ENCODE results near the gene ENO1. TPM values are rescaled to one million over a fixed set of nuclear protein-coding genes. Genes with fewer than 3 reads are reported as not detected.
A peak's percentile ranks its signal among the peaks of the same experiment; 100 is the strongest.

ENO1 gene
- total and polyA plus RNA-seq, 9 of the 15 experiments (the other 6 are each of a cell fraction or from before 2014, with no cell fraction given): 2,249 to 7,472 (median 2,868) TPM

DNA sequence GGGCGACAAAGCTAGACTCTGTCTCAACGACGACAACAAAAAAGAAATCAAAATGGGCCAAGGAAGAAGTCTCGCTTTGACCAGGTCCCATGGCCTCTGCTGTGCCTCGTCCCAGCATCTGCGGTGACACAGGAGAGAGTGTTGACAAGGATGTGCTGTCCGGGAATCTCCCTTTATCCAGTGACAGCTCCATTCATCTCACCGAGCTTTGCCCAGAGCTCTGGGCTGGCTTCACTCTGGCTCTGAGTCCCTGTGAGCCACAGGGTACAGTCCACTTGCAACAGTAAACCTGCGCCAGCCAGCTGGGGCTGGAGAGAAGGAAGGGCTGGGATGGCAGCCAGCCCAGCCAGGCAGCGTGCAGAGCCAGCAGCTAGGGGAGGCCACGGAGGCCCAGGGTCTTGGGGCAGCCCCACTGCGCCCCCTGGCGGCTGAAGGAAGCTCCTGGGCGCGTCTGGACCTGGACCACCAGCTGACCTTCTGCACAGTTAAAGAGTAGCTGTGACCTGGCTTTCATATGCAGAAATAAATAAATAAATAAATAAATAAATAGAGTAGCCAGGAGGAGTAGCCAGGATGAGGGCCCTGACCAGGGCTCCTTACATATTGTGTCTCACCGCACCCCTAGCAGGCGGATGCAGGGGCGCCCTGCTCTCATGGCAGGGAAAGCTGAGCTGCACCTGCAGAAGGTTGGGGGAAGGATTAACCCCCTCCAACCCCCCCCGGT lies 29.7 kb downstream of the ENO1 start (continued):
- TF ChIP-seq IFI16 (CRISPR knock-in tag; IDR thresholded peaks at IDR 0.05) (no peak), GTF2E2 (tag; IDR thresholded peaks at IDR 0.05) (no peak), SMARCA5 (IDR thresholded peaks at IDR 0.05) (no peak), RBM39 (optimal IDR thresholded peaks at IDR 0.05; ENCODE audit: low read depth, low read length) (no peak), ZBTB7A (IDR thresholded peaks at IDR 0.05; ENCODE audit: borderline replicate concordance, control insufficient read depth, low read depth, low read length) (peak; percentile 91), MAFK (IDR thresholded peaks at IDR 0.05; ENCODE audit: low read length) (peak; percentile 32; the same call in 1 of the 2 replicates), KLF1 (tag; IDR thresholded peaks at IDR 0.05) (no peak), RBM34 (IDR thresholded peaks at IDR 0.05; ENCODE audit: borderline replicate concordance, insufficient read depth, low read length) (no peak), FOXM1 (IDR thresholded peaks at IDR 0.05; ENCODE audit: low read depth) (no peak), FOXM1 (CRISPR knock-in tag; IDR thresholded peaks at IDR 0.05; ENCODE audit: low read depth) (no peak), SIN3A (IDR thresholded peaks at IDR 0.05; ENCODE audit: borderline replicate concordance in 2 of 2, control insufficient read depth in 1 of 2, low read depth in 2 of 2, low read length in 2 of 2) (no peak), ZNF146 (CRISPR knock-in tag; IDR thresholded peaks at IDR 0.05; ENCODE audit: unreplicated experiment) (no peak), CC2D1A (IDR thresholded peaks at IDR 0.05) (peak; percentile 63; the same call in 1 of the 2 replicates), MCM5 (IDR thresholded peaks at IDR 0.05; ENCODE audit: low read depth) (no peak), KLF13 (tag; IDR thresholded peaks at IDR 0.05; ENCODE audit: borderline replicate concordance, low read depth) (no peak), ZBTB8A (IDR thresholded peaks at IDR 0.05; ENCODE audit: partially characterized antibody) (no peak), ZNF217 (CRISPR knock-in tag; IDR thresholded peaks at IDR 0.05) (no peak), DACH1 (IDR thresholded peaks at IDR 0.05; ENCODE audit: partially characterized antibody) (peak; percentile 40), TRIM28 (IDR thresholded peaks at IDR 0.05) (no peak), LEF1 (IDR thresholded peaks at IDR 0.05) (no peak), CTBP1 (IDR thresholded peaks at IDR 0.05; ENCODE audit: borderline replicate concordance) (peak; percentile 61; the same call in 1 of the 2 replicates)
- TF ChIP-seq, protein P1, sequence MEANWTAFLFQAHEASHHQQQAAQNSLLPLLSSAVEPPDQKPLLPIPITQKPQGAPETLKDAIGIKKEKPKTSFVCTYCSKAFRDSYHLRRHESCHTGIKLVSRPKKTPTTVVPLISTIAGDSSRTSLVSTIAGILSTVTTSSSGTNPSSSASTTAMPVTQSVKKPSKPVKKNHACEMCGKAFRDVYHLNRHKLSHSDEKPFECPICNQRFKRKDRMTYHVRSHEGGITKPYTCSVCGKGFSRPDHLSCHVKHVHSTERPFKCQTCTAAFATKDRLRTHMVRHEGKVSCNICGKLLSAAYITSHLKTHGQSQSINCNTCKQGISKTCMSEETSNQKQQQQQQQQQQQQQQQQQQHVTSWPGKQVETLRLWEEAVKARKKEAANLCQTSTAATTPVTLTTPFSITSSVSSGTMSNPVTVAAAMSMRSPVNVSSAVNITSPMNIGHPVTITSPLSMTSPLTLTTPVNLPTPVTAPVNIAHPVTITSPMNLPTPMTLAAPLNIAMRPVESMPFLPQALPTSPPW (CRISPR knock-in tag; IDR thresholded peaks at IDR 0.05): no peak
- TF ChIP-seq, protein P2, sequence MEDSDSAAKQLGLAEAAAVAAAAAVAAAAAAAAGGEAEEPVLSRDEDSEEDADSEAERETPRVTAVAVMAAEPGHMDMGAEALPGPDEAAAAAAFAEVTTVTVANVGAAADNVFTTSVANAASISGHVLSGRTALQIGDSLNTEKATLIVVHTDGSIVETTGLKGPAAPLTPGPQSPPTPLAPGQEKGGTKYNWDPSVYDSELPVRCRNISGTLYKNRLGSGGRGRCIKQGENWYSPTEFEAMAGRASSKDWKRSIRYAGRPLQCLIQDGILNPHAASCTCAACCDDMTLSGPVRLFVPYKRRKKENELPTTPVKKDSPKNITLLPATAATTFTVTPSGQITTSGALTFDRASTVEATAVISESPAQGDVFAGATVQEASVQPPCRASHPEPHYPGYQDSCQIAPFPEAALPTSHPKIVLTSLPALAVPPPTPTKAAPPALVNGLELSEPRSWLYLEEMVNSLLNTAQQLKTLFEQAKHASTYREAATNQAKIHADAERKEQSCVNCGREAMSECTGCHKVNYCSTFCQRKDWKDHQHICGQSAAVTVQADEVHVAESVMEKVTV (CRISPR knock-in tag; IDR thresholded peaks at IDR 0.05): peak; percentile 91
- TF ChIP-seq, protein P3, sequence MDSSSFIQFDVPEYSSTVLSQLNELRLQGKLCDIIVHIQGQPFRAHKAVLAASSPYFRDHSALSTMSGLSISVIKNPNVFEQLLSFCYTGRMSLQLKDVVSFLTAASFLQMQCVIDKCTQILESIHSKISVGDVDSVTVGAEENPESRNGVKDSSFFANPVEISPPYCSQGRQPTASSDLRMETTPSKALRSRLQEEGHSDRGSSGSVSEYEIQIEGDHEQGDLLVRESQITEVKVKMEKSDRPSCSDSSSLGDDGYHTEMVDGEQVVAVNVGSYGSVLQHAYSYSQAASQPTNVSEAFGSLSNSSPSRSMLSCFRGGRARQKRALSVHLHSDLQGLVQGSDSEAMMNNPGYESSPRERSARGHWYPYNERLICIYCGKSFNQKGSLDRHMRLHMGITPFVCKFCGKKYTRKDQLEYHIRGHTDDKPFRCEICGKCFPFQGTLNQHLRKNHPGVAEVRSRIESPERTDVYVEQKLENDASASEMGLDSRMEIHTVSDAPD (CRISPR knock-in tag; IDR thresholded peaks at IDR 0.05): no peak
